NCI-H1930 (cell line): Measurements from ENCODE around the gene WDR74.
"Not testable (repeated sequence)": the region's sequence is repeated elsewhere in the genome, so short reads cannot be mapped to it uniquely, and the experiment has no call there.

Source experiments
- DNase-seq, 2 experiments: peaks; one replicate each; lab custom pipeline; 2025; lab: John Stamatoyannopoulos, UW

Gene WDR74

DNA sequence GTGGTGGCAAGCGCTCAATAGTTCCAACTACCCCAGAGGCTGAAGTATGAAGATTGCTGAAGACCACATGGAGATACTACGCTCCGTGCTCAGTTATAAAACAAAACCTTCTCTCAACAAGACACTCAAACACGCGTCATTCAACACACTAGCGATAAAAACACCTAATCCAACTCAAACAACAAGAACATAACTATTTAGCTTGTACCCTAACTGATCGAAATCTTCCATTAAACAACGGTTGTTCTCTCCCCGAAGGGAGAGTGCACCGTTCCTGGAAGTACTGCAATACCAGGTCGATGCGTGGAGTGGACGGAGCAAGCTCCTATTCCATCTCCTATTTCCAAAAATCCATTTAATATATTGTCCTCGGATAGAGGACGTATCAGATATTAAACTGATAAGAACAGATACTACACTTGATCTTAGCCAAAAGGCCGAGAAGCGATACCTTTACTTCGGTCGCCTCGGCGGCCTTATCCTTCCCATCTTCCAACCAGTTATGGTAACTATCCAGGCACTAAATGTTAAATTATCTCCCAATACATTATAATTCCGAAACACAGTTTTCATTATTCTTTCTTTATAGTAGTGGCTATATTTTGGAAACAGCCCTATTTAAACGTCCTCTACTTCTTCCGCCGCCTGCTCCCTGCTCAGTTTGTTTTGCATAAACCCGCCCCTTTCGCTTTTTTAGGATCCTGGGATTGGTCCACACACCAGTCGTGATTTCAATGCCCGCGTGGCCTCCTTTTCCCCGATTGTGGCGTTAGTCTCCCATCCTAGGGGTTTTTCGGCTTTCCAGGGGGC is 2.2 kb upstream of the WDR74 start:
- peak; percentile 92 to 97 for DNase-seq

DNA sequence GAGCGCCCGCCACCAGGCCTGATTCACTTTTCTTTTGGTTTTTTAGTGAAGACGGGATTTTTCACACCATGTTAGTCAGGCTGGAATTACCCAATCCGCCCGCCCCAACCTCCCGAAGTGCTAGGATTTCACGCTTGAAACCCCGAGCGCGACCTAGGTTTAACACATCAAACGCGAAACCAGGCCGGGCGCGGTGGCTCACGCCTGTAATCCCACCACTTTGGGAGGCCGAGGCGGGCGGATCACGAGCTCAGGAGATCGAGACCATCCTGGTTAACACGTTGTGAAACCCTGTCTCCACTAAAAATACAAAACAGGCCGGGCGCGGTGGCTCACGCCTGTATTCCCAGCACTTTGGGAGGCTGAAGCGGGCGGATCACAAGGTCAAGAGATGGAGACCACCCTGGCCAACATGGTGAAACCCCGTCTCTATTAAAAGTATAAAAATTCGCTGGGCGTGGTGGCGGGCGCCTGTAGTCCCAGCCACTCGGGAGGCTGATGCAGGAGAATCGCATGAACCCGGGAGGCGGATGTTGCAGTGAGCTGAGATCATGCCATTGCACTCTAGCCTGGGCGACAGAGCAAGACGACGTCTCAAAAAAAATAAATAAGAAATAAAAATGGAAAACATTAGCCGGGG is 1.5 kb upstream of the WDR74 start:
- DNase-seq, result peak; percentile 47 to 58

DNA sequence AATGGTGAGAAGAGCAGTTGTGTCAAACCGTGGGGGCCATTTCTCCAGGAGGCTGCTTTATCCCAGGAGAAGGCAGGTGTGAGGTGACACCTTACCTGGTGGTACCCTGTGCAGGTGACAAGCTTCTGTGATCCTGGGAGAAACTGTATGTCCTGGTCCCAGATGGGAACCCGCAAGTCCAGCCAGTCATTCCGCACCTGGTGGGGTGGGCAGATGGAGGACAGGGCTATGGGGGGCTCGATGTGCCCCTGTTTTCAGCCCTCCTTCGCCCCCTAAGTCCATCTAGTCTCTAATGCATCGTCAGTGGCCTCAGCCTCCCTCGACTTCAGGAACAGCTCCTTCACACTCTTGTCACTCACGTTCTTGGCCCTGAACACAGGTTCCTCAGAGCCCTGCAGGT is 4.1 kb downstream of the WDR74 start:
- DNase-seq, result no peak

DNA sequence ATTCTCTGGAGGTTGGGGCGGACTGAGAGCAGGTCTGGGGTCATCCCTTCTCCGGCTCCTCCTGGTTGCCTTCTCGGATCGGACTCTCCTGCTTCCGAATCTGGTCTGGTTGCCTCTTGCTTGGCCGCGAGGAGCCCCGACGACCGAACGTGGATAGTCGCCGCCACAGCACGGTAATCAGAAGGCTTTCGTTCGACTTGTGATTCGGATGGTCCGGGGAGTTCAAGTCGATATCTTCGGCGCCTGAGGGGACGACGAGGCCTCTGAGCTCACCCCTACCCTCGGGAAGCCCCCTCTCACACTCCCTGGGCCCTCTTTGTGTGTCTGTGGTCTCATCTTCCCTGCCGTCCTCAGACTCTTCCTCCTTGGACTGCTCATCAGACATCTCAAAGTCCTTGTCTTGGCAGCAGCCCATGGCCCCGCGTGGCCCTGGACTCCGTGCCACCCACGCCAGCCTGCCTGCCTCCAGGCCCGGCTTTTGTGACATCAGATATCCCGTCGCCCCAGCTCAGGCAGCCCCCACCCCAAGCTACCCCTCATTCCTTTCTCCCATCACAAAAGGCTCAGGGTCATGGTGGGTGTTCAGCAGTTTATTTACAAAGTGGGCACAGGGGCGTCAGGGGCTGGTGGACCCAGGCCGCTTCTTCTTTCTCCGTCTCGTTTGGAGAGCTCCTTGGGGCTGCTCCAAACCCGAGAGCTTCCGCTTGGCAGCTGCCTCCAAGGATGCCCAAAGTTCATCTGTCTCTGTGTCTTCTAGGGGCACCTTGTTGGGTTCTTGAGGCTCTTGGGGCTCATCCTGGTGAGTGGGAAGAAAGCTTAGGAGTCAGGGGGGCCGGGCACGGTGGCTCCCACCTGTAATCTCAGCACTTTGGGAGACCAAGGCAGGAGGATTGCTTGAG is 6.8 kb downstream of the WDR74 start, which contains the start of gene TEX54:
TEX54 (minus strand) TSS at position 506 of the 899 bp plus-strand sequence.
- DNase-seq, result no peak

DNA sequence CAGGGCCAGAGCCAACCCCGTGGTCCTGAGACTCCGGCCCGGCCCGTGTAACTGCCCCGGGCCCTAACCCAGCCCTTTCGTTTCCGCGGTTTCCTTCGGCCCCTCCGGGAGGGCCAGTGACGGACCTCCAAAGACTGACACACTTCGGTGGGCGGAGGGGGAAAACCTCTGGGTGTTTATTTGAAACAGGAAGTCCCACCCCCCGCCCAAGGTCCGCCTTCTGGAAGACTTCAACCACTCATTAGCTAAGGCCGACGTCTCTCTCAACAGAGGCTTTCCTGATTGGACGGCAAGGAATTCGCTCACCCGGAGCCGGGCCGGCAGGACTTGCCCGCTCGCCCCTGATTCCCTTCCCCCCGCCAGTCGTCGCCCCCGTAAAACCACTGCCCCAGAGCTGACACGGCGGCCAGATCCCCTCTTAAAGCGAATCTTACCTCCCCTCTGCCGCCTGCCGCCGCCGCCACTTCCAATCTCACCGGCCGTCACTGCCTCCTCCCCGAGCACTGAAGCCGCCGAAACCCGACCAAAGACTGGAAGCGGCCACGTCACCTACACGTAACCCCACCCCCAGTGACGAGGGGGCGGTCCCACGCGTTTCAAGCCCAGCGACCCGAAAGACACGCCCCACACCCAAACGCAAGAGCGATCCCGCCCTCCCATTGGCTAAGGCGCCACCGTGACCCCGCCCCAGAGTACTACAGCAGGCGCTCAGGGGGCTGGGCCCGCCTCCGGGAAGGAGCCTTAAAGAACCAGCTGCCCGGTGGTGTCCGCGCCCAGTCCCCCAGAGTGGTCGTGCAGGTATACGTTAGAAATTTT is 7.7 kb downstream of the WDR74 start, which contains the start of gene STX5:
STX5 (minus strand) TSS at position 532 of the 816 bp plus-strand sequence. CDS start 808 bp downstream, outside the sequence.
- DNase-seq, result peak; percentile 95 to 97

DNA sequence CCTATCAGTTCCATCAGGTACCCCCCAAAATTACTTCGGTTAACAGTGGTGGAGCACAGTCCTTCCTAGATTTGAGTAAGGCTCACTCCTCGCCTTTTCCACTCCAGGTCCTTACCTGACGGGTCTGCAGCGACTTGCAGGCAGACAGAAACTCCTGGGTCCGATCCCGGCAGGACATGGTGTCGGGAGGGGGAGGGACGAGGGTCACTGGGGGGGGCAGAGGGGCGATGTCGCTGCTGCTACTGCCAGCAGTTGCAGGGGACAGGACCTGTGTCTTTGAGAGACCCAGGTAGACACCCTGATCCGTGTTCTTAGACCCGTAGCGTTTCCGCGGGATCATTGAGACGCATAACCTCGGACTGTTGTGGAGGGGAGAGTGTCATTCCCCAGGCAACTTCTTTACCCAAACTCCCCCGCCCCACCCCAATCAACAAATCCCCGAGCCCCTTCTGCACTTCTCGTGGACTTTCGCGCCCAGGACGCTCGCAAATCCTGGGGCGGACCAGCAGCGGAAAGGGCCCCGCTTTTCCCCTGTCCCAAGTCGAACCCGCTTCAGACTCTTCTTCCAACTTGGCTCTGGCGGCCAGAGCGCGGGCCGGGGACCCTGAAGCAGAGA is 8.4 kb downstream of the WDR74 start:
- no peak for DNase-seq

DNA sequence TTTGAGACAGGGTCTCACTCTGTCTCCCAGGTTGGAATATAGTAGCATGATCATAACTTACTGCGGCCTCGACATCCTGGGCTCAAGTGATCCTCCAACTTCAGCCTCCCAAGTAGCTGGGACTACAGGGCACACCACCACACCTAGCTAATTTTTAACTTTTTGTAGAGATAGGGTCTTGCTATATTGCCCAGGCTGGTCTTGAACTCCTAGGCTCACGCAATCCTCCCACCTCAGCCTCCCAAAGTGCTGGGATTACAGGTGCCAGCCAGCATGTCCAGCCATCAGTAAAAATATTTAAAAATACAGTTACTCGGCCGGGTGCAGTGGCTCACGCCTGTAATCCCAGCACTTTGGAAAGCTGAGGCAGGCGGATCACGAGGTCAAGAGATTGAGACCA is 11.3 kb downstream of the WDR74 start:
- not testable (repeated sequence) for DNase-seq

DNA sequence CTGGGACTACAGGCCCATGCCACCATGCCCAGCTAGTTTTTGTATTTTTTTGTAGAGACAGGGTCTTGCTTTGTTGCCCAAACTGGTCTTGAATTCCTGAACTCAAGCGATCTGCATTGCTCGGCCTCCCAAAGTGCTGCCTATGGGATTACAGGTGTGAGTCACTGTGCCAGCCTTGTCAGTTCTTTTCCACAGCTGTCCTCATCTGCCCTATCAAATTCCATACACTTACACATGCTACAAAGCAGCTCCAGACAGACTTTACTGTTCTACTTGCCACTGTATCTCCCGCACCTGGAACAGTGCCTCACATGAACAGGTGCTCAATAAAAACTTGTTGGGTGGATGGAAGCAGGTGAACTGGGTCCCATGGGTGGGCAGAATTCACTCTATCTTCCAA is 15.7 kb downstream of the WDR74 start:
- DNase-seq, result no peak

DNA sequence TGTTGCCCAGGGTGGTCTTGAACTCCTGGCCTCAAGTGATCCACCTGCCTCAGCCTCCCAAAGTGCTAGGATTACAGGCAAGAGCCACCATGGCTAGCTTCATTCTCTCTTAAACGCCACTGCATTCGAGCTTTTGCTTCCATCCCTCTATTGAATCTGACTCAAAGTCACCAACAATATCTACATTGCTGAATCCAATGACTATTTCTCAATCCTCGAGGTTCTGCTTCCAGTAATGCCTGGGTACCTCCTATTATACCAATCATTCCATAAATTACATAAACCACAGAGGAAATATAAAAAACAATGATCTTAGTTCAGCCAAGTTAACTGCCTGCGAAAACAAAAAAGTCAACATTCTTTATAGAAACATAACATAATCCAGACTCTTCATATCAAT is 22.3 kb downstream of the WDR74 start:
- no peak for DNase-seq

DNA sequence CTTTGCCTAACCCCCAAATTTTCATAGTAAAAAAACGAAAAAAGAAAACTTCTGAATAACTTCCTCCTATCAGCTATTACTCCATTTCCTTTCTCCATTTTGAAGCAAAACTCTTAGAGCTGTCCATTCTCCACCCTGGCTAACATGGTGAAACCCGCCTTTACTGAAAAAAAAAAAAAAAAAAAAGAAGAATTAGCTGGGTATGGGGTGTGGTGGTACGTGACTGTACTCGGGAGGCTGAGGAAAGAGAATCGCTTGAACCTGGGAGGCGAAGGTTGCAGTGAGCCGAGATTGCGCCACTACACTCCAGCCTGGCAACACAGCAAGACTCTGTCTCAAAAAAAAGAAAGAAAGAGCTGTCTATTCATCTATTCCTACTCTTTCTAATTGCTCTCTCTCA is 22.8 kb downstream of the WDR74 start:
- DNase-seq, result no peak

DNA sequence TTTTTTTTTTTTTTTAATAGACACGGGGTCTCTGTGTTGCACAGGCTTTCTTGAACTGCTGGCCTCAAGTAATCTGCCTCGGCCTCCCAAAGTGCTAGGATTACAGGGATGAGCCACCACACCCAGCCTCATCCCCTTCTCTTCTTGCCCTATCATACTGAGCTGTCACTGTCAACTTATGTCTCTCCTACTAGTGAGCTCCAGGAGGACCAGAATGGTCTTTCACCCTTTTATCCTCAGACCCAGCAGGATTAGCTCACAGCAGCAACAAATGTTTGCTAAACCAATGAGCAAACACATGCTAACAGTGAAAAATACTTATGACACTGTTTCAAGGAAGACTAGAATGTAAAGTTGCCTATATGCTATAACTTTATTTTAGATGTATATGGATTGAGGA is 27.7 kb downstream of the WDR74 start:
- DNase-seq, result no peak

DNA sequence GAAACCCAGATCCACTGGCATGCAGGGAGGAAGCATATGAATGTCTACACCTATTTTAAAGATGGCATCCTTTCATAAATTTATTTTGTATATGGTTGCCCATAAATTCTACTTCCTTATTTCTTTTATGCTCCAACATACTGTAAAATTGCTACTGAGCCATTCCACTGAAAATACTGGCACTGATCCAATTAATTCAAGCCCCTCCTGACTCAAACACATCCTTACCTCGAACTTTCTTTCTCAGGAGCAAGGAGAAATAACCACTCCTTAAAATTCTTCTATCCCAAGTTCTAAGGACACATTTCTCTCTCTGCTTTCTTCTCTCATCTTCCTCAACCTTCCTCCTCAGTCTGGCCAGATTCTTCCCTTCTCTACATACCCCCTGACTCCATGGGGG is 28.6 kb downstream of the WDR74 start:
- DNase-seq, result no peak

DNA sequence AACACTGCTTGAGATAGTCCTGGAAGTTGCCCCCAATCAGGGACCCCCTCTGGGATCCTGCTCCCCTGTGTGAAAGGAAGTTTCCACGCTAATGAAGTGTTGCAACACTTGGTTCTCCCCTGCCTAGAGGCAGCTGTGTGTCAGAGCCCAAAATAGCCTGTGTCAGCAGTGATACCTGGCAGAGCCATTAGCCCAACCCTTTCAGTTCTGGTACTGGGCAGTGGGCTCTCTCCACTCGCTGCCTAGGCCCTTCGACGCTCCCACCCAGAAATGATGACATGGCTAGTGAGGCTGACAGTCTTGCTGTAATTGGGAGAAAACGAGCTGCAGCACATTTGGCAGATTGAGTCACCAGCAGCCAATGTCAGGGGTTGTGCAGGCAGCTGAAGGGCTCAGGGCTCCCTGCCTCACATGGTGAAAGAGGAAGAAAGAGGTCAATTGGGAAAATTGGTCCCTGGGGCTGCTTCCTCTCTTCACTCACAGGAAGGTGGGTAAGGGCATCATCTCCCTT is 32.7 kb downstream of the WDR74 start:
- no peak for DNase-seq

DNA sequence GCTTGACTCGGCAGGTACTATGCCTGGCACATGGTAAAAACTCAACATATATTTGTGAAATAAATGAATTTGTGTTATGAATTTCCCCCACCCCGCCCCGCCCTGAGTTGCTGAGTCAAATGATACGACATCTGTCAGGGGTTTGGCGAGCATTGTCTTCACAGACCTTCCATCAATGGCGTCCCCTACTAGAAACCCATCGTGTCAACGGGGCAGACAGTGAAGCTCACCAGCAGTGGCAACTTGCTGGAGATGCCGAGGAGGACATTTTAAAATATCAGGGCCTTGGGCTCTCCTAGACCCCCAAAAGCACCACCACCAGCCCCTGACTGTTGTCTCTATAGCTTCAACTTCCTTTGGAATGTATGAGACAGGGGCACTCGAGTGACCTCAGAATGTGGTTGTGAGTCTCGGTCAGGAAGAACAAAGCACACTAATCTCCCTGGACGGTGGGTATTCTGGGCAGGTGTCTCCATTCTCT is 33.4 kb downstream of the WDR74 start:
- no peak for DNase-seq

DNA sequence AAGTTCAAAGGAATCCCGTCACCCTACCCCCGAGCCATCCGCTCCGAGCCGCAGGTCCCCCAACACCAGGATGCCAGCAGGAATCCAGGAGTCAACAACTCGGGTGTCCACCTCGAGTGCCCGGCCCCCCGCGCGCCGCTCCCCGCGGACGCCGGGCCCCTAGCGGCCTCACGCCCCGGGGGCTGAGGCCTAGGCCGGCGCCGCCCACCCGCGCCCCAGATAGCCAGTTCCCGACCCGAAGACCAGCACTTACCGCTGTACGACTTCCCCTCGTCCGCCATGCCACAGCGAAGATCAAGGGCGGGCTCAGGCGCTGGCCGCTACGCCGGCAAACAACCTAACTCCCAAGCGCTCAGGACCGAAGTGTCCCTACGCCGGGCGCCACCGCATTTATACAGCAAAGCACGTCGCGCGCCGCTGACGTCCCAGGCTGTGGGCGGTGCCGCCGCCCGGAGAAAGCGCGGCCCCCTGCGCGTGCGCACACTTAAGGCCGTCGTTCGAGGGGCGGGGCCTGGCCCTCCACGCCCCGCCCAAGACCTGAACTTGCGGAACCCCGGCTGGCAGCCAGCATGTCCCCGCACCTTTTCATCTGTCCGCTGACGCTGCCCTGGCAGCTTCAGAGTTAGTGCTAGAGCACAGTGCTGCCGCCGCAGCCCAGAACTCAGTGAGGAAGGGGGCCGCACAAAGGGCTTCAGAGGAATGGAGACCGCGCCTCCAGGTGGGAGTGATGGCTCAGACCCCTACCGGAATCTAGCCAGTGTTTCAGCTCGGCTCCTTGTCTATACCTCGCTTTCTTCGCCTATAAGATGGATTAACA is 34.1 kb downstream of the WDR74 start, which contains the start of gene NXF1:
NXF1 (minus strand) TSS at position 365 of the 817 bp plus-strand sequence; CDS start at position 281, 84 bp downstream.
- peak; percentile 88 to 95 for DNase-seq

DNA sequence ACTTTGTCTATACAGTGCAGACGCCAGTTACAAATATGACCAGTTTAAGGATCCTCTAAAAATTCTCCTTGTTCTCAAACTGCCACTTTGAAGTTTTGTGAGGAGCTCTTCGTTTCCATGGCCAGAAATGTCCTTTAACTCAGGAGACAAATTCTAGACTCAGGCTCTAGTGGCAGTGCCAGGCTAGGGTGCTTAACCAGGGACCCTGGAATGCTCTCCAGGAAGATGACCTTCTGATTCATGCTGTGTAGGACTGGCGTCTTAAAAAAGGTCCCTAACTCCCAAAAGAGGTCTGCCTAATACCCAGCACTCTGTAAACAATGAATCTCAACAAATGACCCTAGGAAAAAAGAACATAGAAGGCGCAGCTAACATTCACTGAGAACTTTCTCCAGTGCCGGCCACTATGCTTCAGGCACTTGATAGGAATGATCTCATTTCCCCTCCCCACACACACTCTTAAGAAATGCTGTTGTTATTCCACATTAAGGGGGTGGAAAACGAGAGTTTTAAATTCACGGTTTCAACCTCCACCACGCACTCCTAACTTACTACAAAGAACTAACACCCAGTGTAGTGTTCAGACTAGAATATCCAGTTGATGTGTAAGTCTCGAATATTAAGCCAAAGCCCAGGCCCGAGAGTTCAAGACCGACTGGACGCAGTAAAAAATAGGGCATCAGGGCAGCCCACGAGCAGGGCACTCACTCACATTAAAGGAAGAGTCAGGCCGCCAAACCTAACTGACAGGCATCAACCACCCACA is 34.9 kb downstream of the WDR74 start:
- no peak for DNase-seq

DNA sequence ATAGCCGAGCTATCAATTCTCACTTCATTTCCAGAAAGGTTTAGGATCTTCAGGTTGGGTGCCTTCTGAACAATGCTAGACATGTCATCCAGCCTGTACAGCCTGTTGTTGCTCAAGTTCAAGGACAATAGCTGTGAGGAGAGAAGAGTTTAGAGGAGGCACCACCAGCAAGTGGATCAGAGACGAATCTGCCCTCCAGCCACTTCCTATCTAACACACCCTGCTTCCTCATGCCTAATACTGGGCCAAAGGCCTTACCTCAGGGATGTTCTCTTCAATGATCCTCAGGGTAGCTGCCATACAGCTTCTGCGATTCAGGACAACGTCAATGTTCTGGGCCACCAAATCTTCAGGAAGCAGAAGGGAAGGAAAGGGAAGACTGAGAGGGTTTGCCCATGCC is 38.3 kb downstream of the WDR74 start:
- no peak for DNase-seq

DNA sequence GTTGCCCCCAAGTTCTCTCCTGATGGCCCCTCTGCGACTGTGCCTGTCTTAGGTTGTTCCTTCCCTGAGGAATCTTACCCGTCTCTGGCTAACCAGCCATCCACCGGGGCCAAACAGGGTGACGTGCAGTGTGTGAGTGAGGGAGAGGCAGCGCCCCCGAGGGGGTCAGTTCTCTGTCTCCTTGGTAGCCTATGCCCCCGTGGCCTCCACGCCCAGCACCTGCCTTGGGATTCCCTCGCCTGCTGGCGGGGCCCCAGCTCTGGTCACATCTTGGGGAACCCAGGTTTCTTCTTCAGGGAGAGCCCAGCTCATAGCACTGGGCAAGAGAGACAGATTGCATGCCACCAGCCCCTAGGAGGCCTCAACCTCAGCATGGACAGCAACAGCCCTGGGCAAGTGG is 39.9 kb downstream of the WDR74 start:
- no peak for DNase-seq

DNA sequence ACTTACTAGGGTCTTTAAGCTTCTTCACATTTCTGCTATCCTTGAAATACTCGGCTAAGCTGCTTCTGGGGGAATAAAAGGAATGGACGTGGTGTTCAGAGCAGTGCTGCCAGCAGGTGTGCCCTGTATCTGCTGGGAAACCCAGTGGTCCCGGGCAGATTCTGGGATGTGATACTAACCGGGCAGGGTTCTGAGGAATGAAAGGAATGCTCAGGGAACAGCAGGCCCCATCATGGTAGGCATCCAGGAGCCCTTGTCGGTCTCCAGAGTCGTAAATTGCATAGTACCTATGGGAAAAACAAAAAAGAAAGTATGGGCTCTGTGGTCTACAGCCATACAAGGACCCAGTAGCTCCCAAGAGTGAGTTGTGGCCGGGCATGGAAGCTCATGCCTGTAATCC is 43.1 kb downstream of the WDR74 start:
- no peak for DNase-seq
